Ovary (tissue), 3 donors: ENCODE data around the gene ELFN1.

Experiments used
- EP300 ChIP-seq: sonication (generic); formaldehyde crosslinking; IDR thresholded peaks from one replicate; pipeline ENCODE4 v1.6.1; 2017; ENCODE audit warnings: antibody characterized with exemption
- POLR2A ChIP-seq: fragments of 450-650 bp; IDR thresholded peaks from one replicate; pipeline ENCODE4 v1.6.1; 2017; ENCODE audit warnings: antibody characterized with exemption, mild to moderate bottlenecking, moderate library complexity
- TF ChIP-seq, protein P1 (sequence below), 3 donors: fragments of 450-650 bp in 2 of 3; fragments of 200-600 bp in 1 of 3; IDR thresholded peaks; one replicate each; pipeline versions ENCODE4 v1.5.1 to v1.8.0; 2016 to 2022; ENCODE audit warnings: antibody characterized with exemption in 3 of 3, mild to moderate bottlenecking in 1 of 3
- donor health status: DM: no; HTN: no; CAD: no.

- TF ChIP-seq POLR2A (no peak), EP300 (no peak)
- TF ChIP-seq, protein P1, sequence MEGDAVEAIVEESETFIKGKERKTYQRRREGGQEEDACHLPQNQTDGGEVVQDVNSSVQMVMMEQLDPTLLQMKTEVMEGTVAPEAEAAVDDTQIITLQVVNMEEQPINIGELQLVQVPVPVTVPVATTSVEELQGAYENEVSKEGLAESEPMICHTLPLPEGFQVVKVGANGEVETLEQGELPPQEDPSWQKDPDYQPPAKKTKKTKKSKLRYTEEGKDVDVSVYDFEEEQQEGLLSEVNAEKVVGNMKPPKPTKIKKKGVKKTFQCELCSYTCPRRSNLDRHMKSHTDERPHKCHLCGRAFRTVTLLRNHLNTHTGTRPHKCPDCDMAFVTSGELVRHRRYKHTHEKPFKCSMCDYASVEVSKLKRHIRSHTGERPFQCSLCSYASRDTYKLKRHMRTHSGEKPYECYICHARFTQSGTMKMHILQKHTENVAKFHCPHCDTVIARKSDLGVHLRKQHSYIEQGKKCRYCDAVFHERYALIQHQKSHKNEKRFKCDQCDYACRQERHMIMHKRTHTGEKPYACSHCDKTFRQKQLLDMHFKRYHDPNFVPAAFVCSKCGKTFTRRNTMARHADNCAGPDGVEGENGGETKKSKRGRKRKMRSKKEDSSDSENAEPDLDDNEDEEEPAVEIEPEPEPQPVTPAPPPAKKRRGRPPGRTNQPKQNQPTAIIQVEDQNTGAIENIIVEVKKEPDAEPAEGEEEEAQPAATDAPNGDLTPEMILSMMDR (IDR thresholded peaks at IDR 0.05) = no peak
Measured at GRCh38 chr7:1777122-1777521, 107.0 kb downstream of the ELFN1 start.
